Keratinocyte (primary cell): ENCODE data around the gene KLHL29. TPM values are rescaled to one million over a fixed set of nuclear protein-coding genes. Genes with fewer than 3 reads are reported as not detected.

ENCODE experiments used
- DNase-seq: peaks from one replicate; pipeline ENCODE4 v3.0.0-alpha.2; 2011; ENCODE audit warnings: low read depth, missing footprints, low spot score
- FAIRE-seq: peaks from 2 replicates; lab custom pipeline; 2011; peaks lifted over from hg19 to GRCh38; lab: Jason Lieb, UNC
- H2AFZ ChIP-seq: 2 replicates; pipeline ENCODE4 v1.6.0; 2012; ENCODE audit warnings: low read length, control low read depth, inconsistent platforms; ENCODE audit not compliant: control insufficient read depth
- H3K27ac ChIP-seq: 2 replicates; pipeline ENCODE4 v1.5.1; 2011; ENCODE audit warnings: low read length; ENCODE audit not compliant: control insufficient read depth, insufficient read depth
- H3K27me3 ChIP-seq: 3 replicates; pipeline ENCODE4 v1.6.0; 2011; ENCODE audit warnings: low read length; ENCODE audit not compliant: control insufficient read depth, insufficient read depth; ENCODE audit errors: extremely low read depth
- H3K36me3 ChIP-seq, 2 experiments: 2 replicates in 1 of 2; 3 replicates in 1 of 2; pipeline ENCODE4 v1.5.1; 2011; ENCODE audit warnings: low read length in 2 of 2, mild to moderate bottlenecking in 1 of 2; ENCODE audit not compliant: control insufficient read depth in 2 of 2, insufficient read depth in 2 of 2; ENCODE audit errors: extremely low read depth in 1 of 2
- H3K4me1 ChIP-seq: 3 replicates; pipeline ENCODE4 v1.5.1; 2011; ENCODE audit warnings: low read length; ENCODE audit not compliant: control insufficient read depth, insufficient read depth; ENCODE audit errors: extremely low read depth
- H3K4me2 ChIP-seq: 3 replicates; pipeline ENCODE4 v1.6.0; 2011; ENCODE audit warnings: low read depth, low read length; ENCODE audit not compliant: control insufficient read depth, insufficient read depth; ENCODE audit errors: extremely low read depth
- H3K4me3 ChIP-seq, 3 experiments: fragments of 200-600 bp in 1 of 3; sonication (generic) in 1 of 3; 2 replicates in 2 of 3; 3 replicates in 1 of 3; pipeline ENCODE4 v1.5.1; 2011 to 2016; ENCODE audit warnings: low read length in 3 of 3, mild to moderate bottlenecking in 3 of 3, control low read depth in 2 of 3, inconsistent platforms in 1 of 3, low read depth in 1 of 3, mixed read lengths in 1 of 3, mixed run types in 1 of 3, moderate library complexity in 1 of 3; ENCODE audit not compliant: control insufficient read depth in 2 of 3, insufficient read depth in 2 of 3; ENCODE audit errors: extremely low read depth in 1 of 3
- H3K79me2 ChIP-seq: 2 replicates; pipeline ENCODE4 v1.6.0; 2012; ENCODE audit warnings: low read length; ENCODE audit not compliant: control insufficient read depth, insufficient read depth
- H3K9ac ChIP-seq: 3 replicates; pipeline ENCODE4 v1.6.0; 2011; ENCODE audit warnings: low read length; ENCODE audit not compliant: control insufficient read depth, insufficient read depth; ENCODE audit errors: extremely low read depth
- H3K9me1 ChIP-seq: 3 replicates; pipeline ENCODE4 v1.6.0; 2011; ENCODE audit warnings: low read length; ENCODE audit not compliant: control insufficient read depth, insufficient read depth; ENCODE audit errors: extremely low read depth
- H3K9me3 ChIP-seq: 2 replicates; pipeline ENCODE4 v1.5.1; 2012; ENCODE audit warnings: low read depth, low read length; ENCODE audit not compliant: control insufficient read depth
- H4K20me1 ChIP-seq: 3 replicates; pipeline ENCODE4 v1.6.0; 2011; ENCODE audit warnings: low read length; ENCODE audit not compliant: control insufficient read depth, insufficient read depth; ENCODE audit errors: extremely low read depth
- EZH2 ChIP-seq: IDR thresholded peaks from one replicate; pipeline ENCODE4 v1.6.1; 2012; ENCODE audit warnings: inconsistent platforms, mild to moderate bottlenecking, low read length, moderate library complexity
- dilution Hi-C: fragments of 300-500 bp; cut with MboI; formaldehyde crosslinking; loops from one replicate; pipeline ENCODE4 v1.7.0; 2020; ENCODE audit warnings: low sequenced_read_pairs; ENCODE audit not compliant: extremely low pct_ligation_motif_present
- polyA plus RNA-seq, 5 experiments: library from polyadenylated mRNA; depleted of rRNA in 3 of 5; stranded (reverse) in 3 of 5; stranded (forward) in 1 of 5; unstranded in 1 of 5; fragments of >200 nt; gene quantifications; 1 replicate in 1 of 5; 2 replicates in 3 of 5; 3 replicates in 1 of 5; pipeline versions ENCODE4 v1.2.1 to v1.2.3, GENCODE V29; 2011 to 2012; ENCODE audit warnings: missing spikeins in 2 of 5, low read depth in 1 of 5, low replicate concordance in 1 of 5
- TF ChIP-seq, protein P1 (sequence below), 3 experiments: IDR thresholded peaks in 1 of 3; conservative IDR thresholded peaks in 1 of 3; optimal IDR thresholded peaks in 1 of 3; 2 replicates in 2 of 3; 3 replicates in 1 of 3; pipeline versions ENCODE3 to v1.5.1; 2011; ENCODE audit warnings: low read length in 3 of 3, mild to moderate bottlenecking in 3 of 3, moderate library complexity in 2 of 3, control low read depth in 1 of 3, inconsistent platforms in 1 of 3; ENCODE audit not compliant: insufficient read depth in 2 of 3; ENCODE audit errors: extremely low read depth in 1 of 3

The KLHL29 gene
- polyA plus RNA-seq, 1 donor (not counting 4 experiments of a cell fraction or from before 2014, with no cell fraction given), result 4.7 TPM

DNA sequence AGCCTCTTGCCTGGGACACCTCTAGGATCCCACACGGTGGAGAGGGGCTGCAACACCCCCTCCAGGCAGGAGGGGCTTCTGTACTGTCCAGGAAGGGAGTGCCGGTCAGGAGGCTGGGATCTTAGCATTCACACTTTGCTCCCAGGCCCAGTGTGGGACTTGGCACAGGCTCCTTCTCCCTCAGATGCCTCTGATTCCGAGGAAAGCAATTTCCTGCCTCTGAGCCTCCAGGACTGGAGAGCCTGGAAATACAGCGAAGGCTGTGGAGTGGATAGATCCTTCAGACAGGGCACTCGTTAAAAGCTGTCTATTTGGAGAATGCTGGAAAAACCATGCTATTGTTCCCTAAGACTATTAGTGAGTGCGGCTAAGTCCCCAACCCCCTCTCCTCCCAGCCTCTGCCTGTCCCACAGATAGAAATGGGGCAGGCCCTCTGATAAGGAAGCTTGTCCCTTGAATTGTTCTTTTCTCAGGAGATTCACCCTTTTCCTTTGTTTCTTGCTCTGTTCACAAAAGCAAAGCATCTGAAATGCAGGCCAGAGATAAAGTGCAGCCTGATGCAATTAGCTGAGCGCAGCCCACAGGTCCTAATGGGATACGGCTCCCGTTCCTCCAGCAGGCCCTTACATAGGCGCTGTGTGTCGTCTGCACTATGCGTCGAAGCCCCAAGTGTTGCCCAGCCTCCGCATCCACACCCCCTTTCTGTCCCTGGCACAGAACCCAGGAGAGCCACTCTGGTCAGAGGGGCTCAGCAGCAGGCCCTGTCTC, 252.2 kb downstream of the KLHL29 start:
- Histone ChIP-seq H3K4me3 (no peak overlapping the region), H3K9me3 (no peaks in the 10 kb centered on the region), H3K79me2 (no peaks in the 10 kb centered on the region), H3K4me2 (no peak overlapping the region), H2AFZ (no peak overlapping the region), H3K27ac (no peak overlapping the region), H3K9ac (no peak overlapping the region), H3K9me1 (peaks cover 2% of the 10 kb centered on the region), H3K4me1 (no peaks in the 10 kb centered on the region), H4K20me1 (peaks cover 7% of the 10 kb centered on the region), H3K27me3 (no peaks in the 10 kb centered on the region), H3K36me3 (peaks cover 0 to 2% of the 10 kb centered on the region in 2 experiments)
- dilution Hi-C loops, result no loop called here
- TF ChIP-seq, protein P1, sequence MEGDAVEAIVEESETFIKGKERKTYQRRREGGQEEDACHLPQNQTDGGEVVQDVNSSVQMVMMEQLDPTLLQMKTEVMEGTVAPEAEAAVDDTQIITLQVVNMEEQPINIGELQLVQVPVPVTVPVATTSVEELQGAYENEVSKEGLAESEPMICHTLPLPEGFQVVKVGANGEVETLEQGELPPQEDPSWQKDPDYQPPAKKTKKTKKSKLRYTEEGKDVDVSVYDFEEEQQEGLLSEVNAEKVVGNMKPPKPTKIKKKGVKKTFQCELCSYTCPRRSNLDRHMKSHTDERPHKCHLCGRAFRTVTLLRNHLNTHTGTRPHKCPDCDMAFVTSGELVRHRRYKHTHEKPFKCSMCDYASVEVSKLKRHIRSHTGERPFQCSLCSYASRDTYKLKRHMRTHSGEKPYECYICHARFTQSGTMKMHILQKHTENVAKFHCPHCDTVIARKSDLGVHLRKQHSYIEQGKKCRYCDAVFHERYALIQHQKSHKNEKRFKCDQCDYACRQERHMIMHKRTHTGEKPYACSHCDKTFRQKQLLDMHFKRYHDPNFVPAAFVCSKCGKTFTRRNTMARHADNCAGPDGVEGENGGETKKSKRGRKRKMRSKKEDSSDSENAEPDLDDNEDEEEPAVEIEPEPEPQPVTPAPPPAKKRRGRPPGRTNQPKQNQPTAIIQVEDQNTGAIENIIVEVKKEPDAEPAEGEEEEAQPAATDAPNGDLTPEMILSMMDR (optimal IDR thresholded peaks at IDR 0.05 in 1 of 3, IDR thresholded peaks at IDR 0.05 in 1 of 3, conservative IDR thresholded peaks at IDR 0.05 in 1 of 3; ENCODE audit: extremely low read depth in 1 of 3, insufficient read depth in 2 of 3, low read length in 3 of 3), result no peak
- TF ChIP-seq EZH2, result no peak
- no peak for DNase-seq
- FAIRE-seq, result no peak

DNA sequence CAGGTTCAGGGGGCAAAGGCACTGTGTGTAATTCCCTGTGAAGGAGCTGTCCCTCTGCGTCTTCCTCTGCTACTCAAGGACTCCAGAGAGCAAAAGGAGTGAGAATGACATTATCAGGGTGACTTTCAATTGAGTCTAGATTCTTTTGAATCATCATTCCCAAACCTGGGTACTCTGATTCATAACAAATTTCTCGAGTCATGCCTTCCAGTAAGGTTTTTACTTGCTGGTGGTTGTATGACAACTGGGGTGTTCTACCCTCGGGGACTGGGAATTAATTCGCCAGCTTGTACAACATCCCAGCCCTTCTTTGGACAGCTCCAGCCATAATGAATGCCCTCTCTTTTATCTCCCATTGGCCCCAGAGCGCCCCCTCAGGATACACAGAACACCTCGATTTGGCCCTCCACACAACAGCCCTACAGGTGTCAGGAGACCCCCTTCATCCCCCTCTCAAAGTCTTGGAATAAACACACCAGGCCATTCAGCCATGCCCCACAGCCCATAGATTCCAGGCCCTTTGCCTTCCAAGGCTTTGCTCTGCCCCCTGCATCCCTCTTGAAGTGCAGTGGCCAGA, 254.5 kb downstream of the KLHL29 start:
- H3K4me2 ChIP-seq, result no peak overlapping the region
- H3K9me1 ChIP-seq, result no peaks in the 10 kb centered on the region
- H3K27ac ChIP-seq, result no peak overlapping the region
- peaks cover 0 to 6% of the 10 kb centered on the region in 2 experiments for H3K36me3 ChIP-seq
- no peaks in the 10 kb centered on the region for H3K27me3 ChIP-seq
- dilution Hi-C loops, result no loop called here
- DNase-seq (no peak), FAIRE-seq (no peak)
- H3K9me3 ChIP-seq, result no peaks in the 10 kb centered on the region
- TF ChIP-seq EZH2, result no peak
- TF ChIP-seq, protein P1 (optimal IDR thresholded peaks at IDR 0.05 in 1 of 3, IDR thresholded peaks at IDR 0.05 in 1 of 3, conservative IDR thresholded peaks at IDR 0.05 in 1 of 3; ENCODE audit: extremely low read depth in 1 of 3, insufficient read depth in 2 of 3, low read length in 3 of 3), result no peak
- no peak overlapping the region for H3K9ac ChIP-seq
- no peaks in the 10 kb centered on the region for H3K4me1 ChIP-seq
- H4K20me1 ChIP-seq, result peaks cover 7% of the 10 kb centered on the region
- no peak overlapping the region for H2AFZ ChIP-seq
- no peak overlapping the region for H3K4me3 ChIP-seq
- no peaks in the 10 kb centered on the region for H3K79me2 ChIP-seq
